Measurements from ENCODE around the gene CCDC134.
A peak's percentile ranks its signal among the peaks of the same experiment; 100 is the strongest.

Gene CCDC134

DNA sequence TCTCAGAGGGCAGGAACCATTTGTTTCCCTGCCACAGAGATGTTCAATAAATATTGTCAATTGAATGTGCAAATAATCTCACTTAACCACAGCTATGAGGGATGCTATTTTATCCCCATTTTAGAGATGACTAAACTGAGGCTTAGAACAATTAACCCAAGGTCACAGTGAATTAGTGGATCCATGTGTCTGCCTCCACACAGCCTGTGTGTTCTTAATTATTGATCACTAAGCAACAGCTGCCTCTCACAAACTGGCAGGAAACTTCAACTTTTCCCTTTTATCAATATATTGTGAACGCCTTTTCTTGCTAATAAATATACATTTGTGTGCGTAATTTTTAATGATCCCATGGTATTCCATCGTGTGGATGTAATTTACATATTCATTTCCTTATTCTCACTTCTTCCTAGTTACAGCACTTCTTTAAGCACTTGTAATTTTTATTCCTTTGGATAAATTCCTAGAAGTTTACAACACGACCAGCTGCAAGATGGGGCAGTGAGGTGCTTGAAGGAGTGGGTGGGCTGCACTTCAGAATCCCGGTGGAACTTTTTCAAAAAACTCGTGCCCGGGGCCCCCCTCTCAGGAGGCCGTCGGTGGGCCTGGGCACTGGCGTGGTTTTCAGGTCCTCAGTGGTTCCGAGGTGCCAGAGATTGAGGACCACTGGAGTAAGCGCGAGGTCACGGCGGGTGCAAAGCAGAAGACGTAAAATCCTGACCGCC, 31.5 kb downstream of the CCDC134 start:
- Histone ChIP-seq H2BK5ac (ENCODE audit: low read depth, low read length, poor library complexity, severe bottlenecking) (peak overlapping the region; percentile 87), H2BK15ac (ENCODE audit: low read depth, poor library complexity, severe bottlenecking) (peak overlapping the region; percentile 78), H2AK5ac (ENCODE audit: low read length, severe bottlenecking) (peak overlapping the region; percentile 35), H4K91ac (ENCODE audit: low read length) (peak overlapping the region; percentile 94), H3K9me3 (ENCODE audit: control insufficient read depth, low read length) (no peaks in the 10 kb centered on the region), H4K8ac (ENCODE audit: low read length) (peak overlapping the region; percentile 87), H3K4me2 (ENCODE audit: low read length, poor library complexity, severe bottlenecking) (peak overlapping the region; percentile 87), H3K27ac (ENCODE audit: low read length, poor library complexity, severe bottlenecking) (peak overlapping the region; percentile 91), H3K14ac (ENCODE audit: low read length in 2 of 2) (peak overlapping the region in 1 of 2 experiments; percentile 30), H3K4me1 (ENCODE audit: control insufficient read depth, insufficient read depth, low read depth, low read length) (peaks cover 11% of the 10 kb centered on the region), H2BK120ac (ENCODE audit: low read depth, low read length) (peak overlapping the region; percentile 98), H2AFZ (ENCODE audit: low read depth, low read length) (peak overlapping the region; percentile 18), H3K18ac (ENCODE audit: low read depth in 1 of 2, low read length in 2 of 2) (peak overlapping the region; percentile 85 to 96), H3K36me3 (ENCODE audit: control insufficient read depth in 1 of 2, insufficient read depth in 2 of 2, low read depth in 1 of 2, low read length in 2 of 2) (peaks cover 7 to 15% of the 10 kb centered on the region in 2 experiments), H3K4ac (ENCODE audit: low read depth in 1 of 2, low read length in 2 of 2) (peak overlapping the region; percentile 76 to 94), H3K4me3 (ENCODE audit: insufficient read depth in 1 of 2, low read depth in 1 of 2, low read length in 2 of 2) (peak overlapping the region; percentile 54 to 91), H3K79me1 (replicated peaks; ENCODE audit: low read length, poor library complexity, severe bottlenecking) (peaks cover 2% of the 10 kb centered on the region), H3K9ac (ENCODE audit: low read length) (peak overlapping the region; percentile 90), H3K23ac (ENCODE audit: low read length in 2 of 2) (no peak overlapping the region), H2BK12ac (ENCODE audit: low read length in 2 of 2) (peak overlapping the region; percentile 65 to 96), H3K27me3 (ENCODE audit: control insufficient read depth in 1 of 2, insufficient read depth in 1 of 2, low read length in 2 of 2) (no peaks in the 10 kb centered on the region)
- 2% methylated on average over 14 of the region's 17 CpGs for WGBS
- DNase-seq, result no peak

DNA sequence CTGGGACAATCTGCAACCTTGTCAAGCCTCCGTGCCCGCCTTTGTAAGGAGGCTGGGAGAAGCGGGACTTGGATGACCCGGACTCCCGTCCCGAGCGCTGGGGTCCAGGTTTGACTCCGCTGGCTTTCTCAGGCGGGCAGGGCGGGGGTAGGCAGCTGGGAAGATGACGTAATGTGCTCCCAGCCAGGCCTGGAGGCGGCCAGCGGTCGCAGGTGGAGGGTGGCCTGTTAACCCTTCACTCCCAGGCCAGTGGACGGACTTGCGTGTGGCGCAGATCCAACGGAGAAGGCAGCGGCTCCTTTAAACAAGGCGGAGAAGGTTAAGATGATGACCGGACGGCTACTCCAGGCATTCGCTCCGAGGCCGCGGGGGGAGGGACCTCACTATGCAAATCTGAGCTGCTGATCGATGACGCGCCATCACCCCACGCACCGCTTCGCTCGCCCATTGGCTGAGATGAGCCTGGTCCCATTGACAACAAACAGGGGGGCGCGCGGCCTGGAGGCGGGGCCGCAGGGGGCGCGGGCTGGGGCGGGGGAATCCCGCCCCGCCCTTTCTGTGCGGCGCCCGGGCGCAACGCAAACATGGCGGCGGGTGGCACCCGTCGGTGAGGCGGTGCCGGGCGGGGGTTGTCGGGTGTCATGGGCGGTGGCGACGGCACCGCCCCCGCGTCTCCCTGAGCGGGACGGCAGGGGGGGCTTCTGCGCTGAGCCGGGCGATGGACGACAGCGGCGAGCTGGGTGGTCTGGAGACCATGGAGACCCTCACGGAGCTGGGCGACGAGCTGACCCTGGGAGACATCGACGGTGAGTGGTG, 32.3 kb downstream of the CCDC134 start, which contains the start of gene SREBF2:
Gene SREBF2 (plus strand): TSS at position 553 of the 816 bp plus-strand sequence. CDS start 166 bp downstream, at position 719.
- H3K23ac ChIP-seq (ENCODE audit: low read length in 2 of 2), result peak within 1 kb of the TSS in 1 of 2 experiments; percentile 91
- peak within 1 kb of the TSS; percentile 89 for H3K4me2 ChIP-seq (ENCODE audit: low read length, poor library complexity, severe bottlenecking)
- no peaks in the 10 kb centered on the region for H3K27me3 ChIP-seq (ENCODE audit: control insufficient read depth in 1 of 2, insufficient read depth in 1 of 2, low read length in 2 of 2)
- peaks cover 8% of the 10 kb centered on the region for H3K4me1 ChIP-seq (ENCODE audit: control insufficient read depth, insufficient read depth, low read depth, low read length)
- WGBS, result 1% methylated on average over 57 of the region's 75 CpGs
- peak within 1 kb of the TSS; percentile 91 for H3K27ac ChIP-seq (ENCODE audit: low read length, poor library complexity, severe bottlenecking)
- peak within 1 kb of the TSS; percentile 91 to 97 for H3K4me3 ChIP-seq (ENCODE audit: insufficient read depth in 1 of 2, low read depth in 1 of 2, low read length in 2 of 2)
- H4K91ac ChIP-seq (ENCODE audit: low read length), result peak within 1 kb of the TSS; percentile 95
- no peaks in the 10 kb centered on the region for H3K9me3 ChIP-seq (ENCODE audit: control insufficient read depth, low read length)
- H2AK5ac ChIP-seq (ENCODE audit: low read length, severe bottlenecking), result peak within 1 kb of the TSS; percentile 35
- peaks cover 2% of the 10 kb centered on the region for H3K79me1 ChIP-seq (replicated peaks; ENCODE audit: low read length, poor library complexity, severe bottlenecking)
- peaks cover 7 to 17% of the 10 kb centered on the region in 2 experiments for H3K36me3 ChIP-seq (ENCODE audit: control insufficient read depth in 1 of 2, insufficient read depth in 2 of 2, low read depth in 1 of 2, low read length in 2 of 2)
- DNase-seq, result peak; percentile 100
- H3K18ac ChIP-seq (ENCODE audit: low read depth in 1 of 2, low read length in 2 of 2), result peak within 1 kb of the TSS; percentile 96 to 100
- peak within 1 kb of the TSS; percentile 58 for H2AFZ ChIP-seq (ENCODE audit: low read depth, low read length)
- peak within 1 kb of the TSS; percentile 87 for H4K8ac ChIP-seq (ENCODE audit: low read length)
- peak within 1 kb of the TSS; percentile 100 for H2BK15ac ChIP-seq (ENCODE audit: low read depth, poor library complexity, severe bottlenecking)
- H2BK5ac ChIP-seq (ENCODE audit: low read depth, low read length, poor library complexity, severe bottlenecking), result peak within 1 kb of the TSS; percentile 87
- H3K4ac ChIP-seq (ENCODE audit: low read depth in 1 of 2, low read length in 2 of 2), result peak within 1 kb of the TSS; percentile 94 to 99
- H3K14ac ChIP-seq (ENCODE audit: low read length in 2 of 2), result peak within 1 kb of the TSS; percentile 37 to 99
- peak within 1 kb of the TSS; percentile 98 for H2BK120ac ChIP-seq (ENCODE audit: low read depth, low read length)
- peak within 1 kb of the TSS; percentile 90 for H3K9ac ChIP-seq (ENCODE audit: low read length)
- H2BK12ac ChIP-seq (ENCODE audit: low read length in 2 of 2), result peak within 1 kb of the TSS; percentile 96 to 99

DNA sequence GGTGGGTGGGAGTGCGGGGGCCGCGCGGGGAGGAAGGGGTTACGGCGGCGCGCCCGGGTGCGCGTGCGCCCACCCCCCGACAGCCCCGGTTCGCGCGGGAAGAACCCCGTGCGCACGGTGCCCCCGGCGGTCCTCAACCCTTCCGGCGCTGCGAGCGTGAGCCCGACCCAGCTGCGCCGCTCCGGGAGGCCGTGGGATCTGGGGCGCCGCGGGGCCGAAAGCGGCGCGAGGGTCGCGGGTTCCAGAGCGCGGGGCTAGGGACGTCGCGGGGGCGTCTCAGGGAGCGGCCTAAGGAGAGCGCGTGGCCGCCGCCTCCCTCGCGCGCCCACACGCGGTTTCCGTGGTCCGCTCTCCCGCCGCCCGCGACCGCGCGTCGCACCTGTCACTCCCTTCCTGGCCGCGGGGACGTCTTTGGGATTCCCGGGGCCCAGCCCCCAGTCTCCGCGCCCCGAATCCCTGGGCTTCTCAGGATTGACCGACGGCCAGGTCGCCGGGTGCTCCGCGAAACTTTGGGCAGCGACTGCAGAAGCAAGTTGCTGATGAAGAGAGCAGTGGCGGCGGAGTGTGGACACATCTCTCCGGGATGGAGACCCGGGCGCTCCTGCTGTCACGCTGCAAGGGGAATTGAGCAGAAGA, 33.0 kb downstream of the CCDC134 start:
- Histone ChIP-seq H2BK5ac (ENCODE audit: low read depth, low read length, poor library complexity, severe bottlenecking) (peak overlapping the region; percentile 77), H3K79me1 (replicated peaks; ENCODE audit: low read length, poor library complexity, severe bottlenecking) (peaks cover 4% of the 10 kb centered on the region), H3K4me3 (ENCODE audit: insufficient read depth in 1 of 2, low read depth in 1 of 2, low read length in 2 of 2) (peak overlapping the region; percentile 91 to 97), H3K18ac (ENCODE audit: low read depth in 1 of 2, low read length in 2 of 2) (peak overlapping the region; percentile 83 to 100), H2AK5ac (ENCODE audit: low read length, severe bottlenecking) (no peak overlapping the region), H2BK120ac (ENCODE audit: low read depth, low read length) (peak overlapping the region; percentile 69), H3K36me3 (ENCODE audit: control insufficient read depth in 1 of 2, insufficient read depth in 2 of 2, low read depth in 1 of 2, low read length in 2 of 2) (peaks cover 7 to 20% of the 10 kb centered on the region in 2 experiments), H3K27ac (ENCODE audit: low read length, poor library complexity, severe bottlenecking) (peak overlapping the region; percentile 46), H4K8ac (ENCODE audit: low read length) (peak overlapping the region; percentile 47), H2BK15ac (ENCODE audit: low read depth, poor library complexity, severe bottlenecking) (peak overlapping the region; percentile 100), H3K9ac (ENCODE audit: low read length) (peak overlapping the region; percentile 90), H3K4me1 (ENCODE audit: control insufficient read depth, insufficient read depth, low read depth, low read length) (peaks cover 8% of the 10 kb centered on the region), H3K4me2 (ENCODE audit: low read length, poor library complexity, severe bottlenecking) (peak overlapping the region; percentile 89), H3K4ac (ENCODE audit: low read depth in 1 of 2, low read length in 2 of 2) (peak overlapping the region; percentile 91 to 99), H3K14ac (ENCODE audit: low read length in 2 of 2) (peak overlapping the region; percentile 37 to 99), H3K23ac (ENCODE audit: low read length in 2 of 2) (peak overlapping the region in 1 of 2 experiments; percentile 91), H2BK12ac (ENCODE audit: low read length in 2 of 2) (peak overlapping the region; percentile 28 to 99), H4K91ac (ENCODE audit: low read length) (peak overlapping the region; percentile 95), H2AFZ (ENCODE audit: low read depth, low read length) (peak overlapping the region; percentile 23), H3K27me3 (ENCODE audit: control insufficient read depth in 1 of 2, insufficient read depth in 1 of 2, low read length in 2 of 2) (no peaks in the 10 kb centered on the region), H3K9me3 (ENCODE audit: control insufficient read depth, low read length) (no peaks in the 10 kb centered on the region)
- WGBS, result under 1% methylated on average over 58 of the region's 86 CpGs
- DNase-seq, result peak; percentile 48

Data from mesenchymal stem cell (in vitro differentiated cells and primary cell).